Loucy (cell line): ENCODE measurements around the gene RAB11FIP3.
"Not testable (repeated sequence)": the region's sequence is repeated elsewhere in the genome, so short reads cannot be mapped to it uniquely, and the experiment has no call there.

Source experiments
- CTCF ChIP-seq: fragments of 200-600 bp; sonication (generic); conservative IDR thresholded peaks from 2 replicates; pipeline ENCODE4 v1.5.1; 2014; ENCODE audit warnings: mild to moderate bottlenecking, antibody characterized with exemption, low read length
- EZH2phosphoT487 ChIP-seq: fragments of 200-600 bp; IDR thresholded peaks from 2 replicates; pipeline ENCODE4 v1.6.1; 2018; ENCODE audit warnings: antibody characterized with exemption, mild to moderate bottlenecking, moderate library complexity, borderline replicate concordance

GRCh38 chr16:378113-378820 is 47.2 kb upstream of the RAB11FIP3 start:
- TF ChIP-seq CTCF, EZH2phosphoT487: not testable (repeated sequence)
